Measurements from ENCODE around the gene SPPL2B. TPM values are rescaled to one million over a fixed set of nuclear protein-coding genes. Genes with fewer than 3 reads are reported as not detected.

Gene SPPL2B
- total RNA-seq, 2 experiments from 2014 or later: 106 to 111 TPM

GRCh38 chr19:2290441-2291184 lies 37.9 kb upstream of the SPPL2B start:
- POLR2A ChIA-PET: interaction anchor here (0.6 to 2.2 kb wide), 4 partner anchors 8 to 32 kb away, joined by 3 to 7 read pairs (median 6); partner anchors contain the start of gene PEAK3
- intact Hi-C loops (cut with DNase I, micrococcal nuclease): loop anchor here in 1 of 2 experiments (5.0 kb wide), 1 partner anchor 37 kb away; the partner anchor contains the start of genes LSM7 and SPPL2B
- peak overlapping the region; percentile 82 for H3K4me3 Mint-ChIP-seq
- peaks cover 26% of the 10 kb centered on the region for H3K4me1 Mint-ChIP-seq (ENCODE audit: low read depth)
- peaks cover 10% of the 10 kb centered on the region for H3K36me3 ChIP-seq (ENCODE audit: insufficient read depth, low read length)
- H3K27ac Mint-ChIP-seq: peak overlapping the region; percentile 53
- peak; percentile 19 for ATAC-seq (ENCODE audit: poor library complexity)
- H3K4me3 ChIP-seq (ENCODE audit: low read length): peak overlapping the region; percentile 69
- peak in 4 of 14 experiments; percentile 20 to 59 (median 48) for DNase-seq
- H3K27me3 Mint-ChIP-seq: no peaks in the 10 kb centered on the region
- CTCF ChIA-PET: no interaction called here
- H3K36me3 Mint-ChIP-seq (ENCODE audit: low read depth): peaks cover 26% of the 10 kb centered on the region
- H3K27me3 ChIP-seq (ENCODE audit: control insufficient read depth in 1 of 2, insufficient read depth in 2 of 2, low read length in 2 of 2): no peaks in the 10 kb centered on the region
- H3K27ac ChIP-seq (ENCODE audit: low read depth in 1 of 2, low read length in 2 of 2): no peak overlapping the region
- no peak for TF ChIP-seq CTCF (IDR thresholded peaks at IDR 0.05)
- peaks cover 46% of the 10 kb centered on the region for H3K4me1 ChIP-seq (ENCODE audit: insufficient read depth, low read length)
- H3K9me3 ChIP-seq (ENCODE audit: control insufficient read depth in 1 of 2, insufficient read depth in 1 of 2, low read length in 2 of 2): no peaks in the 10 kb centered on the region
- no peaks in the 10 kb centered on the region for H3K9me3 Mint-ChIP-seq

GRCh38 chr19:2291185-2291751 lies 37.2 kb upstream of the SPPL2B start:
- ChIA-PET CTCF (no interaction called here), POLR2A (interaction anchor here (0.6 to 2.2 kb wide), 5 partner anchors 9 to 118 kb away, joined by 3 to 7 read pairs (median 5); partner anchors contain the start of gene PEAK3)
- TF ChIP-seq CTCF (IDR thresholded peaks at IDR 0.05): no peak
- Histone ChIP-seq H3K27me3 (ENCODE audit: control insufficient read depth in 1 of 2, insufficient read depth in 2 of 2, low read length in 2 of 2) (no peaks in the 10 kb centered on the region), H3K36me3 (ENCODE audit: insufficient read depth, low read length) (peaks cover 10% of the 10 kb centered on the region), H3K4me1 (ENCODE audit: insufficient read depth, low read length) (peaks cover 46% of the 10 kb centered on the region), H3K27ac (ENCODE audit: low read depth in 1 of 2, low read length in 2 of 2) (no peak overlapping the region), H3K4me3 (ENCODE audit: low read length) (peak overlapping the region; percentile 69), H3K9me3 (ENCODE audit: control insufficient read depth in 1 of 2, insufficient read depth in 1 of 2, low read length in 2 of 2) (no peaks in the 10 kb centered on the region)
- DNase-seq (peak in 1 of 14 experiments; percentile 40), ATAC-seq (ENCODE audit: poor library complexity) (no peak)
- peaks cover 26% of the 10 kb centered on the region for H3K4me1 Mint-ChIP-seq (ENCODE audit: low read depth)
- H3K27me3 Mint-ChIP-seq: no peaks in the 10 kb centered on the region
- peaks cover 26% of the 10 kb centered on the region for H3K36me3 Mint-ChIP-seq (ENCODE audit: low read depth)
- intact Hi-C loops (cut with DNase I, micrococcal nuclease): loop anchor here in 1 of 2 experiments (5.0 kb wide), 1 partner anchor 36 kb away; the partner anchor contains the start of genes LSM7 and SPPL2B
- no peak overlapping the region for H3K4me3 Mint-ChIP-seq
- no peak overlapping the region for H3K27ac Mint-ChIP-seq
- no peaks in the 10 kb centered on the region for H3K9me3 Mint-ChIP-seq

GRCh38 chr19:2294687-2295335 lies 33.7 kb upstream of the SPPL2B start:
- ChIA-PET CTCF (no interaction called here), POLR2A (interaction anchor here (0.8 to 1.1 kb wide), 3 partner anchors 9 to 37 kb away, joined by 3 to 5 read pairs (median 3); no protein-coding TSS in a partner anchor)
- Histone ChIP-seq H3K4me3 (ENCODE audit: low read length) (no peak overlapping the region), H3K27ac (ENCODE audit: low read depth in 1 of 2, low read length in 2 of 2) (no peak overlapping the region), H3K36me3 (ENCODE audit: insufficient read depth, low read length) (peaks cover 10% of the 10 kb centered on the region), H3K9me3 (ENCODE audit: control insufficient read depth in 1 of 2, insufficient read depth in 1 of 2, low read length in 2 of 2) (no peaks in the 10 kb centered on the region), H3K27me3 (ENCODE audit: control insufficient read depth in 1 of 2, insufficient read depth in 2 of 2, low read length in 2 of 2) (no peaks in the 10 kb centered on the region), H3K4me1 (ENCODE audit: insufficient read depth, low read length) (peaks cover 20% of the 10 kb centered on the region)
- H3K4me1 Mint-ChIP-seq (ENCODE audit: low read depth): peaks cover 9% of the 10 kb centered on the region
- TF ChIP-seq CTCF (IDR thresholded peaks at IDR 0.05): no peak
- H3K9me3 Mint-ChIP-seq: no peaks in the 10 kb centered on the region
- peak overlapping the region; percentile 38 for H3K4me3 Mint-ChIP-seq
- DNase-seq: peak in 1 of 14 experiments; percentile 23
- ATAC-seq (ENCODE audit: poor library complexity): no peak
- peak overlapping the region; percentile 59 for H3K27ac Mint-ChIP-seq
- no peaks in the 10 kb centered on the region for H3K27me3 Mint-ChIP-seq
- intact Hi-C loops (cut with DNase I, micrococcal nuclease): loop anchor here in 1 of 2 experiments (5.0 kb wide), 1 partner anchor 32 kb away; the partner anchor contains the start of genes LSM7 and SPPL2B
- peaks cover 22% of the 10 kb centered on the region for H3K36me3 Mint-ChIP-seq (ENCODE audit: low read depth)
